Panc1 (cell line): ENCODE measurements around the gene ZNF570. TPM values are rescaled to one million over a fixed set of nuclear protein-coding genes. Genes with fewer than 3 reads are reported as not detected.

Source experiments
- ATAC-seq: fragments of 200-7000 bp; cut with Tn5 transposase; 2 replicates; pipeline ENCODE4 v1.9.1; 2020; ENCODE audit warnings: mild to moderate bottlenecking, moderate library complexity
- BruUV-seq: library from RNA; stranded (reverse); fragments of 400-500 nt; replicated peaks from 2 replicates; lab custom pipeline; 2021; lab: Mats Ljungman, UMichigan
- CTCF ChIA-PET: fragments of 300-600 bp; sonication (Branson Sonifier 250); formaldehyde crosslinking; loops from one replicate; lab custom pipeline; 2022; ENCODE audit warnings: antibody characterized with exemption; lab: Charles Lee
- POLR2A ChIA-PET: fragments of 300-600 bp; sonication (Branson Sonifier 250); formaldehyde crosslinking; loops from one replicate; lab custom pipeline; 2022; ENCODE audit warnings: antibody characterized with exemption; lab: Charles Lee
- DNase-seq: peaks from one replicate; pipeline ENCODE4 v3.0.0-alpha.2; 2010; ENCODE audit warnings: low read depth, low spot score
- H3K27ac ChIP-seq: 2 replicates; pipeline ENCODE4 v1.5.1; 2011; ENCODE audit warnings: mild to moderate bottlenecking, low read length, inconsistent platforms
- H3K27me3 ChIP-seq: fragments of 200-500 bp; sonication (Bioruptor generic); 2 replicates; pipeline ENCODE4 v1.6.0; 2014; ENCODE audit warnings: low read length, inconsistent platforms; ENCODE audit not compliant: control insufficient read depth, insufficient read depth
- H3K36me3 ChIP-seq: fragments of 200-500 bp; sonication (Bioruptor generic); 2 replicates; pipeline ENCODE4 v1.5.1; 2014; ENCODE audit warnings: inconsistent platforms, mild to moderate bottlenecking, low read length, moderate library complexity; ENCODE audit not compliant: control insufficient read depth, insufficient read depth
- H3K4me1 ChIP-seq: 2 replicates; pipeline ENCODE4 v1.5.1; 2011; ENCODE audit warnings: inconsistent platforms, mild to moderate bottlenecking, low read length, moderate library complexity; ENCODE audit not compliant: control insufficient read depth, insufficient read depth
- H3K4me3 ChIP-seq, 2 experiments: 2 replicates each; pipeline ENCODE4 v1.5.1; 2011 to 2012; ENCODE audit warnings: low read depth in 2 of 2, low read length in 2 of 2, mild to moderate bottlenecking in 2 of 2, inconsistent platforms in 1 of 2, moderate library complexity in 1 of 2
- H3K9me3 ChIP-seq: fragments of 200-500 bp; sonication (Bioruptor generic); 2 replicates; pipeline ENCODE4 v1.5.1; 2014; ENCODE audit warnings: low read depth, mild to moderate bottlenecking, inconsistent platforms, low read length, moderate library complexity; ENCODE audit not compliant: control insufficient read depth, insufficient read depth
- POLR2AphosphoS5 ChIP-seq: IDR thresholded peaks from 2 replicates; pipeline ENCODE4 v1.6.1; 2012; ENCODE audit warnings: mild to moderate bottlenecking, low read depth, low read length, moderate library complexity
- SIN3A ChIP-seq: IDR thresholded peaks from 2 replicates; pipeline ENCODE4 v1.6.1; 2012; ENCODE audit warnings: low read depth, mild to moderate bottlenecking, low read length, moderate library complexity, borderline replicate concordance; ENCODE audit not compliant: insufficient read depth
- TCF7L2 ChIP-seq: IDR thresholded peaks from 2 replicates; pipeline ENCODE4 v1.6.1; 2011; ENCODE audit warnings: mild to moderate bottlenecking, low read depth, low read length, inconsistent platforms
- in situ Hi-C: cut with HindIII; loops from 2 replicates; pipeline ENCODE4 v1.10.0; 2016; ENCODE audit warnings: low sequenced_read_pairs, low pct_unique_long_range_greater_than_20kb
- intact Hi-C: fragments of 100-400 bp; cut with micrococcal nuclease; formaldehyde crosslinking; loops from one replicate; pipeline ENCODE4 v1.10.0; 2022; ENCODE audit not compliant: unreplicated experiment
- total RNA-seq: library from RNA; stranded (reverse); gene quantifications from one replicate; pipeline ENCODE4 v1.2.1, GENCODE V29; 2021; ENCODE audit not compliant: unreplicated experiment
- TF ChIP-seq, protein P1 (sequence below): fragments of 450-650 bp; IDR thresholded peaks from 2 replicates; pipeline ENCODE4 v1.5.1; 2017; ENCODE audit warnings: mild to moderate bottlenecking
- TF ChIP-seq, protein P2 (sequence below), 2 experiments: IDR thresholded peaks; 2 replicates each; pipeline ENCODE4 v1.6.1; 2011 to 2012; ENCODE audit warnings: low read depth in 2 of 2, control low read depth in 1 of 2, low read length in 1 of 2, mild to moderate bottlenecking in 1 of 2, moderate library complexity in 1 of 2; ENCODE audit not compliant: insufficient read depth in 1 of 2

The ZNF570 gene
- total RNA-seq, 1 experiment from 2014 or later, result 10.1 TPM

DNA sequence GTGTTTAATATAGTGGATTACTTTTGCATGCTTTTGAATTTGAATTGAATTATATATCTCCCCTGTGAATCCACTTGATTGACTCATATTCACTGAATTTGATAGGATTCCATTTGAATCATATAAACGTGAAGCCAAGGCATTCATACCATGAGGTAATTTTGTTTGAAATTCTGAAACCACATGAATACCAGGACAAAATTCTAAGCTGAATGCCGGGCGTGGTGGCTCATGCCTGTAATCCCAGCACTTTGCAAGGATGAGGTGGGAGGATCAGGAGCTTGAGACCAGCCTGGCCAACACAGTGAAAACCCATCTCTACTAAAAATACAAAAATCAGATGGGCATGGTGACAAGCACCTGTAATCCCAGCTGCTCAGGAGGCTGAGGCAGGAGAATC is 42.0 kb downstream of the ZNF570 start:
- intact Hi-C loops, result no loop called here

DNA sequence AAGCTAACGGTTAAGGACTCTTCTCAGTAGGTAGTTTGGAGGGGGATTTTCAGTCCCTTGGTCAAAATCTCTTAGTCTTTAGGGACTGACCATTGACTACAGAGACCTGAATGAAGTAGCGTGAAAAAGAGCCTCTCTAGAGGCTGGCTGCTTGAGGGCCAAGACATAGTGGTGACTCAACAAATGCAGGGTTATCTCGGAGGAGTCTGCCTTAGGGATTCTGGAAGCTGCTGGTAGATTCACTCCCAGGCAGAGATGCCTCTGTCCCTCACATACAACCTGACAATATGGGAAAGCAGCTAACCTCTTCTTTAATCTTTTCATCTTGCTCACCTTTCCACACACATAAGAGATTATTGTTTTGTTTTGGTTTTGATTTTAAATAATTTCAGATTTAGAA is 42.7 kb downstream of the ZNF570 start:
- DNase-seq (no peak), ATAC-seq (no peak)
- H3K27ac ChIP-seq, result no peak overlapping the region
- H3K4me1 ChIP-seq, result peaks cover 6% of the 10 kb centered on the region; the same call in 1 of the 2 replicates
- ChIA-PET CTCF (no interaction called here), POLR2A (no interaction called here)
- intact Hi-C loops (no loop called here), in situ Hi-C loops (no loop called here)
- peaks cover 18% of the 10 kb centered on the region; the same call in 1 of the 2 replicates for H3K9me3 ChIP-seq
- H3K4me3 ChIP-seq, result no peak overlapping the region
- no TSS peak for BruUV-seq
- no peaks in the 10 kb centered on the region for H3K27me3 ChIP-seq
- TF ChIP-seq TCF7L2, result no peak
- TF ChIP-seq, protein P1, sequence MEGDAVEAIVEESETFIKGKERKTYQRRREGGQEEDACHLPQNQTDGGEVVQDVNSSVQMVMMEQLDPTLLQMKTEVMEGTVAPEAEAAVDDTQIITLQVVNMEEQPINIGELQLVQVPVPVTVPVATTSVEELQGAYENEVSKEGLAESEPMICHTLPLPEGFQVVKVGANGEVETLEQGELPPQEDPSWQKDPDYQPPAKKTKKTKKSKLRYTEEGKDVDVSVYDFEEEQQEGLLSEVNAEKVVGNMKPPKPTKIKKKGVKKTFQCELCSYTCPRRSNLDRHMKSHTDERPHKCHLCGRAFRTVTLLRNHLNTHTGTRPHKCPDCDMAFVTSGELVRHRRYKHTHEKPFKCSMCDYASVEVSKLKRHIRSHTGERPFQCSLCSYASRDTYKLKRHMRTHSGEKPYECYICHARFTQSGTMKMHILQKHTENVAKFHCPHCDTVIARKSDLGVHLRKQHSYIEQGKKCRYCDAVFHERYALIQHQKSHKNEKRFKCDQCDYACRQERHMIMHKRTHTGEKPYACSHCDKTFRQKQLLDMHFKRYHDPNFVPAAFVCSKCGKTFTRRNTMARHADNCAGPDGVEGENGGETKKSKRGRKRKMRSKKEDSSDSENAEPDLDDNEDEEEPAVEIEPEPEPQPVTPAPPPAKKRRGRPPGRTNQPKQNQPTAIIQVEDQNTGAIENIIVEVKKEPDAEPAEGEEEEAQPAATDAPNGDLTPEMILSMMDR, result no peak
- no peak for TF ChIP-seq SIN3A
- TF ChIP-seq, protein P2, sequence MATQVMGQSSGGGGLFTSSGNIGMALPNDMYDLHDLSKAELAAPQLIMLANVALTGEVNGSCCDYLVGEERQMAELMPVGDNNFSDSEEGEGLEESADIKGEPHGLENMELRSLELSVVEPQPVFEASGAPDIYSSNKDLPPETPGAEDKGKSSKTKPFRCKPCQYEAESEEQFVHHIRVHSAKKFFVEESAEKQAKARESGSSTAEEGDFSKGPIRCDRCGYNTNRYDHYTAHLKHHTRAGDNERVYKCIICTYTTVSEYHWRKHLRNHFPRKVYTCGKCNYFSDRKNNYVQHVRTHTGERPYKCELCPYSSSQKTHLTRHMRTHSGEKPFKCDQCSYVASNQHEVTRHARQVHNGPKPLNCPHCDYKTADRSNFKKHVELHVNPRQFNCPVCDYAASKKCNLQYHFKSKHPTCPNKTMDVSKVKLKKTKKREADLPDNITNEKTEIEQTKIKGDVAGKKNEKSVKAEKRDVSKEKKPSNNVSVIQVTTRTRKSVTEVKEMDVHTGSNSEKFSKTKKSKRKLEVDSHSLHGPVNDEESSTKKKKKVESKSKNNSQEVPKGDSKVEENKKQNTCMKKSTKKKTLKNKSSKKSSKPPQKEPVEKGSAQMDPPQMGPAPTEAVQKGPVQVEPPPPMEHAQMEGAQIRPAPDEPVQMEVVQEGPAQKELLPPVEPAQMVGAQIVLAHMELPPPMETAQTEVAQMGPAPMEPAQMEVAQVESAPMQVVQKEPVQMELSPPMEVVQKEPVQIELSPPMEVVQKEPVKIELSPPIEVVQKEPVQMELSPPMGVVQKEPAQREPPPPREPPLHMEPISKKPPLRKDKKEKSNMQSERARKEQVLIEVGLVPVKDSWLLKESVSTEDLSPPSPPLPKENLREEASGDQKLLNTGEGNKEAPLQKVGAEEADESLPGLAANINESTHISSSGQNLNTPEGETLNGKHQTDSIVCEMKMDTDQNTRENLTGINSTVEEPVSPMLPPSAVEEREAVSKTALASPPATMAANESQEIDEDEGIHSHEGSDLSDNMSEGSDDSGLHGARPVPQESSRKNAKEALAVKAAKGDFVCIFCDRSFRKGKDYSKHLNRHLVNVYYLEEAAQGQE (IDR thresholded peaks at IDR 0.05; ENCODE audit: insufficient read depth in 1 of 2, low read depth in 2 of 2, low read length in 1 of 2), result no peak
- TF ChIP-seq POLR2AphosphoS5, result no peak
- peaks cover 9% of the 10 kb centered on the region for H3K36me3 ChIP-seq

More for the DNA sequence above, 42.0 kb downstream of the ZNF570 start:
- CTCF ChIA-PET, result no interaction called here
- Histone ChIP-seq H3K4me1 (peaks cover 6% of the 10 kb centered on the region; the same call in 1 of the 2 replicates), H3K9me3 (peaks cover 18% of the 10 kb centered on the region; the same call in 1 of the 2 replicates), H3K4me3 (no peak overlapping the region), H3K27me3 (no peaks in the 10 kb centered on the region), H3K36me3 (peaks cover 9% of the 10 kb centered on the region), H3K27ac (no peak overlapping the region)
- no peak for TF ChIP-seq SIN3A
- TF ChIP-seq, protein P1, result no peak
- no peak for TF ChIP-seq TCF7L2
- TF ChIP-seq POLR2AphosphoS5, result no peak
- TF ChIP-seq, protein P2 (IDR thresholded peaks at IDR 0.05; ENCODE audit: insufficient read depth in 1 of 2, low read depth in 2 of 2, low read length in 1 of 2), result no peak
- in situ Hi-C loops, result no loop called here
- DNase-seq (no peak), ATAC-seq (no peak)
- BruUV-seq, result no TSS peak
- POLR2A ChIA-PET, result no interaction called here
